Nephron (organoid): ENCODE data around the gene KCNK7.
A peak's percentile ranks its signal among the peaks of the same experiment; 100 is the strongest.
"Not testable (repeated sequence)": the region's sequence is repeated elsewhere in the genome, so short reads cannot be mapped to it uniquely, and the experiment has no call there.

ENCODE experiments used
- H3K27ac Mint-ChIP-seq, 3 experiments: 2 replicates each; pipeline ENCODE4 v1.8.0; 2020; ENCODE audit warnings: mixed read lengths in 3 of 3, mild to moderate bottlenecking in 2 of 3, moderate library complexity in 1 of 3
- H3K27me3 Mint-ChIP-seq: 2 replicates; pipeline ENCODE4 v1.8.0; 2021; ENCODE audit warnings: low read depth, mild to moderate bottlenecking, moderate library complexity, mixed read lengths
- H3K36me3 Mint-ChIP-seq: 2 replicates; pipeline ENCODE4 v1.8.0; 2020; ENCODE audit warnings: low read depth, mixed read lengths
- H3K4me1 Mint-ChIP-seq: 2 replicates; pipeline ENCODE4 v1.8.0; 2020; ENCODE audit warnings: mixed read lengths
- H3K4me3 Mint-ChIP-seq, 3 experiments: 2 replicates each; pipeline ENCODE4 v1.8.0; 2020; ENCODE audit warnings: mild to moderate bottlenecking in 3 of 3, mixed read lengths in 3 of 3, moderate library complexity in 2 of 3
- H3K9me3 Mint-ChIP-seq: 2 replicates; pipeline ENCODE4 v1.8.0; 2020; ENCODE audit warnings: mixed read lengths
- CTCF ChIP-seq, 3 experiments: fragments of 200-600 bp; sonication (generic); IDR thresholded peaks; one replicate each; pipeline ENCODE4 v1.5.0; 2021; ENCODE audit warnings: antibody characterized with exemption in 3 of 3; ENCODE audit not compliant: unreplicated experiment in 3 of 3

KCNK7 gene

GRCh38 chr11:65640483-65641296, 45.1 kb upstream of the KCNK7 start:
- no peaks in the 10 kb centered on the region for H3K27me3 Mint-ChIP-seq
- H3K36me3 Mint-ChIP-seq: peaks cover 4% of the 10 kb centered on the region
- peaks cover 18% of the 10 kb centered on the region for H3K4me1 Mint-ChIP-seq
- TF ChIP-seq CTCF (IDR thresholded peaks at IDR 0.05; ENCODE audit: unreplicated experiment in 3 of 3): no peak
- H3K9me3 Mint-ChIP-seq: no peaks in the 10 kb centered on the region
- H3K27ac Mint-ChIP-seq: no peak overlapping the region
- H3K4me3 Mint-ChIP-seq: no peak overlapping the region

- Mint-ChIP-seq H3K4me1 (peaks cover 14% of the 10 kb centered on the region), H3K4me3 (peak overlapping the region; percentile 24 to 61 (median 45)), H3K9me3 (no peaks in the 10 kb centered on the region), H3K27ac (no peak overlapping the region), H3K27me3 (no peaks in the 10 kb centered on the region), H3K36me3 (peaks cover 4% of the 10 kb centered on the region)
- no peak for TF ChIP-seq CTCF (IDR thresholded peaks at IDR 0.05; ENCODE audit: unreplicated experiment in 3 of 3)
Measured at GRCh38 chr11:65639623-65640482, 44.3 kb upstream of the KCNK7 start.

GRCh38 chr11:65639228-65639597, 43.6 kb upstream of the KCNK7 start:
- H3K9me3 Mint-ChIP-seq, H3K27me3 Mint-ChIP-seq, H3K36me3 Mint-ChIP-seq: not testable (repeated sequence)
- Mint-ChIP-seq H3K27ac (peak overlapping the region in 2 of 3 experiments; percentile 70 to 72), H3K4me1 (peaks cover 14% of the 10 kb centered on the region), H3K4me3 (peak overlapping the region; percentile 83 to 91 (median 86))

- Mint-ChIP-seq H3K27ac (peak within 1 kb of the TSS; percentile 70 to 85 (median 72)), H3K4me1 (peaks cover 5% of the 10 kb centered on the region), H3K36me3 (peaks cover 8% of the 10 kb centered on the region), H3K27me3 (no peaks in the 10 kb centered on the region), H3K9me3 (no peaks in the 10 kb centered on the region), H3K4me3 (peak within 1 kb of the TSS; percentile 83 to 91 (median 86))
- peak in 2 of 3 experiments; percentile 36 to 46 for TF ChIP-seq CTCF (IDR thresholded peaks at IDR 0.05; ENCODE audit: unreplicated experiment in 3 of 3)
Measured at GRCh38 chr11:65637794-65638419, 42.3 kb upstream of the KCNK7 start, which contains the start of gene SIPA1. Gene SIPA1 (plus strand): TSS chr11:65638101. CDS start chr11:65640922, 2,821 bp downstream.

- H3K27ac Mint-ChIP-seq: peak overlapping the region in 1 of 3 experiments; percentile 55
- H3K4me3 Mint-ChIP-seq: peak overlapping the region; percentile 72 to 91 (median 77)
- H3K36me3 Mint-ChIP-seq: peaks cover 8% of the 10 kb centered on the region
- H3K9me3 Mint-ChIP-seq: no peaks in the 10 kb centered on the region
- H3K27me3 Mint-ChIP-seq: no peaks in the 10 kb centered on the region
- H3K4me1 Mint-ChIP-seq: peaks cover 5% of the 10 kb centered on the region
- TF ChIP-seq CTCF (IDR thresholded peaks at IDR 0.05; ENCODE audit: unreplicated experiment in 3 of 3): no peak
Measured at GRCh38 chr11:65637032-65637557, 41.5 kb upstream of the KCNK7 start.
